Mammary epithelial cell (primary cell): ENCODE measurements around the gene CDK2AP2.

Source experiments
- EZH2 ChIP-seq: IDR thresholded peaks from 2 replicates; pipeline ENCODE4 v1.6.1; 2012; ENCODE audit warnings: low read length, inconsistent platforms, borderline replicate concordance
- TF ChIP-seq, protein P1 (sequence below), 2 donors: IDR thresholded peaks in 1 of 2; conservative IDR thresholded peaks in 1 of 2; 2 replicates each; pipeline ENCODE4 v1.5.1; 2011 to 2012; ENCODE audit warnings: inconsistent platforms in 2 of 2, low read length in 2 of 2, mild to moderate bottlenecking in 2 of 2, control low read depth in 1 of 2, low read depth in 1 of 2; ENCODE audit not compliant: insufficient read depth in 1 of 2; ENCODE audit errors: extremely low read depth in 1 of 2

DNA sequence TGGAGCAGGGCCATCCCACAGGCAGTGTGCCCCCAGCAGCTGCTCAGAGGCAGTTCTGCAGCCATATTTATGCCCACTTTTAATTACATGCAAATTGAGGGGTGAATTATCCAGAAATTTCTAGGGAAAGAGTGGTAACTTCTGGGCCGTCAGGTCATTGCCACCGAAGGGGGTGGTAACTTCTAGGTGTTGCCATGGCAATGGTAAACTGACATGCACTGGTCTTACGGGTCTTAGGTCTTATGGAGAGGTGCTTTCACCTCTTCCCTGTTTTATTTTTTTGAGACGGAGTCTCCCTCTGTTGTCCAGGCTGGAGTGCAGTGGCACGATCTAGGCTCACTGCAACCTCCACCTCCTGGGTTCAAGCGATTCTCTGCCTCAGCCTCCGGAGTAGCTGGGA is 35.1 kb downstream of the CDK2AP2 start:
- TF ChIP-seq, protein P1, sequence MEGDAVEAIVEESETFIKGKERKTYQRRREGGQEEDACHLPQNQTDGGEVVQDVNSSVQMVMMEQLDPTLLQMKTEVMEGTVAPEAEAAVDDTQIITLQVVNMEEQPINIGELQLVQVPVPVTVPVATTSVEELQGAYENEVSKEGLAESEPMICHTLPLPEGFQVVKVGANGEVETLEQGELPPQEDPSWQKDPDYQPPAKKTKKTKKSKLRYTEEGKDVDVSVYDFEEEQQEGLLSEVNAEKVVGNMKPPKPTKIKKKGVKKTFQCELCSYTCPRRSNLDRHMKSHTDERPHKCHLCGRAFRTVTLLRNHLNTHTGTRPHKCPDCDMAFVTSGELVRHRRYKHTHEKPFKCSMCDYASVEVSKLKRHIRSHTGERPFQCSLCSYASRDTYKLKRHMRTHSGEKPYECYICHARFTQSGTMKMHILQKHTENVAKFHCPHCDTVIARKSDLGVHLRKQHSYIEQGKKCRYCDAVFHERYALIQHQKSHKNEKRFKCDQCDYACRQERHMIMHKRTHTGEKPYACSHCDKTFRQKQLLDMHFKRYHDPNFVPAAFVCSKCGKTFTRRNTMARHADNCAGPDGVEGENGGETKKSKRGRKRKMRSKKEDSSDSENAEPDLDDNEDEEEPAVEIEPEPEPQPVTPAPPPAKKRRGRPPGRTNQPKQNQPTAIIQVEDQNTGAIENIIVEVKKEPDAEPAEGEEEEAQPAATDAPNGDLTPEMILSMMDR (conservative IDR thresholded peaks at IDR 0.05 in 1 of 2, IDR thresholded peaks at IDR 0.05 in 1 of 2; ENCODE audit: extremely low read depth in 1 of 2, insufficient read depth in 1 of 2, low read depth in 1 of 2, low read length in 2 of 2): no peak
- TF ChIP-seq EZH2: no peak
